GM19372 (cell line): ENCODE data around the gene OLFML1.

Experiments
- ATAC-seq: cut with Tn5 transposase; IDR thresholded peaks from one replicate; pipeline ENCODE4 v1.9.1; 2021; ENCODE audit warnings: mild to moderate bottlenecking, low read depth, moderate library complexity; ENCODE audit not compliant: unreplicated experiment

Gene OLFML1

DNA sequence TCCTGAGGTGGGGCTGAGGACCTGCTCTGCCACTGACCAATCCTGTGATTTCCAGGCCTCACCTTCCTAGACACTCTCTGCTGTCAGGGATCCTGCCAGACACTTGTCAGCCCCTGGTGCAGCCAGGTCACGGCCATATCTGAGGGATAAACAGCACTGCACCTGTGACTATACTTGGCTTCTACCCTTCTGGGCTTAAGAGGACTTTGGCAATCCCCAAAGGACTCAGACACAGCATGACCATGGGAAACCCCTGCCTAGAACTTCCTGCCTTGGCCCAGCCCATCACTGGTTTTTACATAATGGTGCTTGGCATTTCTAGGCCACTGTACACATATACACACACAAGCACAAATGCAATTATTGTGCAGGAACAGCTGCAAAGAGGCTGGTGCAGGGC lies 11.6 kb upstream of the OLFML1 start:
- ATAC-seq: peak; percentile 90

DNA sequence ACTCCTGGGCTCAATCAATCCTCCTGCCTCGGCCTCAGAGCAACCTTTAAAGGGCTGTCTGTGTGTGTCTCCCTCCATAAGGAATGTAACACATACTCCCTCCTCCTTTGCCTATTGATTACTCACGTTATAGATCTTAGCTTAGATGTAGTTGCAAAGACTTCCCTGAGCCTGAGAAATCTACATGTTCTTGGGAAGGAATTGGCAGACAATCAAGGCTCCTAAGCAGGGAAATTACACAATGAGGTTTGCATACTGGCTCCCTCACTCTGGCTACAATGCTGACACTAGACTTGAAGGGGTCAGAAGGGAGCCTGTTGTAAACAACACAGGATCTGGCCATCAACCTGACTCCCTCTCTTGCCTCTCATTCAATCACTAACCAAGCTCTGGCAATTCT lies 5.2 kb upstream of the OLFML1 start:
- ATAC-seq: no peak

DNA sequence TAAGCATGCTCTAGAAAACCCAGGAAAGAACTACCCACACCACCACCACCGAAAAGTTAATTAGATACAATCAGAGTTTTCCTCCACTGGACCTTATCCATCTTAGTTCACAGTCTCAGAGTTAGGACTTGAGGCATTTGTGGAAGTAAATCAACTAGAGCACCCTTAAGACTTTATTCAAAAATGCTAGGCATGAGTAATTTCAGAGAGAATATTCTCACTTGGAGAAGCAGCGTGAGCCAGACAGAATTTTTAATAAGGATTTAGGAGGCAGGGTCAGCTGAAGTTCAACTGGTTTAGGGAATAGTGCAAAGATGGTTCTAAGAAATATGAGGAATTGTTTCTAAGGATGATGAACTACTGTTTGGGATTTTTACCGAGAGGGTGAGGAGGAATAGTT lies 1.2 kb upstream of the OLFML1 start:
- ATAC-seq: no peak

DNA sequence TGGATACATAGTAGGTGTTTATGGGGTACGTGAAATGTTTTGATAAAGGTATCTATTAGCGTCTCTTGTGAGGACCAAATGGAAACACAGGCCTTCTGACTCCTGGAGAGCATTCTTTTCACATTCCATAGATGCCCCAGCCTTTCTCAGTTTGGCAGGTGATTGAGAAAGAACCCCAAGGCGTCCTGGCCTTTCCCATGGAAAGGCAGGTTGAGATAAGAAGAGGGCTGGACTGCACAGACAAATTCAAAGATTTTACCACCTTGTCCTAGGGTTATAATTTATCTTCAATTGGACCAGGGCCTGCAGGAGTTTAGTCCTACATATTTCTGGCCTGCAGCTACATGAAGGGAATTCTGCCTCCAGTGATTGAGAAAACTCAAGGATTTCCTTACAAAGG lies 661 bp upstream of the OLFML1 start:
- ATAC-seq: no peak

DNA sequence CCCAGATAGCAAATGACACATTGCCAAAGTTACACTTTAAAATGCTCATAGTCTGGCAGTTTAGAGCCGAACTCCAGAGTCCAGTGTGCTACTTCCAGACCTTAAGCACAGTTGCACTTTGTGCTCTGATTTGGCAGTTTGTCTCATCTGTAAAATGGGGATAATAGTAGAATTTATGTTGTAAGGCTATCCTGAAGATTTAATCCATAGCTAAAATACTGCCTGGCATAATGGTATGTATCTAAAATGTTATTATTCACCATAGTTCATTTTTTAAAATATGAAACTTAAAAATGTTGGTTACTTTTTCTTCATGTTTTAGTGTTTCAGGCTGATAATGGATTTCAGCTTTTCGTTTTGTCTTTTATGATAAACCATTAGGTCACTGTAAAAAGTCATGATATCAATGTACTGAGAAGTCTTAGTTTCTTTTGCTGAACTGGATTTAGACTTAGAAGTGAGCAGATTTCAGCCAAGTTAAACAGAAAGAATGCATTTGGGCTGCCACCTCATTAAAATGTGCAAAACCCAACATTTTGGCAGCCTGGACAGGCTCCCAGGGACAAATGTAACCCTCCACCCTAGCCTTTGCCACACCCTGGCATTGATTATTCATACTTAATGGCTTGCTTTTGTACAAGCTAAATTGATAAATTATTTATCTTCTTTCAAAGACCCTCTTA lies 933 bp downstream of the OLFML1 start:
- ATAC-seq: no peak

DNA sequence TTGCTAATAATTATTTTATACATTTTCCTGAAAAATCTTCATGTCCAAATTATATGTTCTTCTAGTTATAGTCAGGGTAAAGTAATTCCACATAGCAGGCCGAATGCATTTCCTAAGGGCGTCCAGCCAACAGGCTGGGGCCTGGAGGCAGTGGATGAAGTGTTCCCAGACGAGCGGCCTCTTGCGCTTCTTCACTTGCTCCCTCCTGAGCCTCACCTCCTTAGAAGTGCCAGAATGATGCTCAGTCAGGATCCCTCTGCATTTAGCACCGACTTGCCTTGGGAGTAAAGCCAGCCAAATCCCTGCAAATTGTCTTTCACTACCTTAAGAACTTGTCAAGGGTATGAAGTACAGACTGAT lies 1.5 kb downstream of the OLFML1 start:
- ATAC-seq: no peak

DNA sequence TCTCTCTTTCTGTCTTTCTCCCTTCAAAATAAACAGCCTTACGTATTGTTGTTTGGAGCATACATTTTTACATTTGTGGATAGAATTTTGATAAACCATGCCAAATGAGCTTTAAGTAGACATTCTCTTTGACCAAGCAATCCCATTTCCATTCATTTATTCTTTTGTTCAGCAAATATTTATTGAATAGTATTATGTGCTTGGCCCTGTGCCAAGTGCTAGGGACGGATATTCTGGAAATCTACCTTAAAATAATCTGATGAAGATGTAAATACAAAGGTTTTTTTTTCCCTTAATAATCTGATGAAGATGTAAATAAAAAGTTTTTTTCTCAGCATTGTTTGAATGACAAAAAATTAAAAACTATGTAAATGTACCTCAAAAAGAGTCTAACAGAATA lies 2.1 kb downstream of the OLFML1 start:
- ATAC-seq: no peak

DNA sequence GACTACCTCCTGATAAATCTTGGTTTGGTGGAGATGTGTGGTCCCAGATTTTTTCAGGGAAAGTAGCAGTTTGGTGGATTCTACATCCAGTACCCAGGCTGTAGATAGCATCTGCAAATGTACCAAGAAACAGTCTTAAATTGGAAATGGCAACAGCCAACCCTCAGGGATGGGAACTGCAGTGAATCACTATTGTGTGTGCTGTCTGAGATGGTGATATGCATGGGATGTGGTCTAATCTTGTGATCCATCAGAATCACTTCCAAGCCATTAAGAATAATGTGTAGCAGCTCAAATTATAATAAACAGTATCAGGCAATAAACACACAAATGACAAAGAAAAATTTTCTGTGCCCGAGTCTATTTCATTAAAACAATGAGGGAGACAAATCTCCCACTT lies 3.4 kb downstream of the OLFML1 start:
- no peak for ATAC-seq

DNA sequence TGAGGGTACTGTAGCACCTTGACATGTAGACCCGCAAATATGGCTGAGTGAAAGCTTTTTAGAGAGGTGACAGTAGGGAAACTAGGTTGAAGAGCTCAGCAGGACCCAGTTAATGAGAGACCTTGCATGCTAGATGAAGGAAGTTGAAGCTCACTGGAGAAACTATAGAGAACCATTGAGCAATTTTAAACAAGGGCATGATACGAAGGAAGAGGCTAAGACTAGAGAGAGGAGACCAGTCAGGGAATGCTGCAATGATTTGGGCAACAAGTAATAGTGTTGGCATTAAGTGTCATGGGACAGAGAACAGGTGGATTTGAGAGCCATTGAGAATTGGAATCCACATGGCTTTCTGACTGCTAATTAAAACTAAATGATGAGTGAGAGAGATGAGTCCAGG lies 4.1 kb downstream of the OLFML1 start:
- no peak for ATAC-seq

DNA sequence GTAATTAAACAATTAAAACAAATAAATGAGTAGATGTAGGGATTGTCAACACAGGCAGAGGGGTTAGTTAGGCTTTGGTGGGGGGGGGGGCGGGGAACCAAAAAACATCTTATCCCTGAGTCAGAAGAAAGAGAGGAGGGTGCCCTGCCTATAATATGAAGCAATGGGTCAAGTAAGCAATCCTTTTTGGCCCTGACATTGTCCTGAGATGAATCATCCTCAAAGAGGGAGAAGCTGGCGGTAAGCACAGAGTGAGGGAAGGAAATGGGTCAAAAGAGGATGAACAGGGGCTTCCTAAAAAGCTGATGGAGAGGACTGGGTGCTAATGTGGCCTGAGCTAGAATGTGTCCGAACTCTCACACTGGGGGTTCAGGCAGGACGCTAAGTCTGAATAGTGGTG lies 4.7 kb downstream of the OLFML1 start:
- no peak for ATAC-seq

DNA sequence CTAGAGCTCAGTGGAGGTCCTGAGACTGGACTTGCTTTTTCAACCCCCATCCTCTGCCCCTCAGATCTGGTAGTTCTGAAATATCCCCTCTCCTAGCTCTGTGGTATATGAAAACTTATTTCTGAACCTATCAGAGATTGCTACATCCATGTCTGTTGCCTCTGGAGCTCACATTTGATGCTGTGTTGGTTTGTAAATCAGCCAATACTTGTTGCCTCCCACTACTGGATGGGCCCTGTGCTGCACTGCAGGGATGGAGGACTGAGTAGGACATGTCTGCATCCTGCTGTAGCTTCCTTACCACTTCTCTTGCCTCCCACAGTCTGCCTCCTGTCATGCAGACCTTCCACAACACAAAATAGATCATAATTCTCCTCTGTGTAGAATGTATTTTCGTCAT lies 5.2 kb downstream of the OLFML1 start:
- ATAC-seq: no peak

DNA sequence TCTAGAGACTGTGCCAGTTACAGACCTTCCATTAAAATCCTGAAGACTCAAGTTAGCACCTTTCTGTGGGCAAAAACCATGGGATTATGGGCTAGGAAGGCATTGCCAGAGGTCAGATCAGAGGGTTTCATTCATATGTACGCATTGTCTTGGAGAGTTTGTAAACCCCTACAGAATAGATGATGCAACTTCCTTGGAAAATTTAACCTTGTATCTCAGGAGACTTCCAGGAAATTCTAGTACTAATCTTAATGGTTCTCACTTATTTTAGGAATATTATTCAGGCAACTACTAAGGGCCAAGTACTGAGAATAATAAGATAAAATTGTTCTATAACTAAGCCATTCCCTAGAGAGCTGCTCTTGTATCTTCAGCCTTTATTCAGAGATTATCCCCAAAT lies 6.9 kb downstream of the OLFML1 start:
- no peak for ATAC-seq

DNA sequence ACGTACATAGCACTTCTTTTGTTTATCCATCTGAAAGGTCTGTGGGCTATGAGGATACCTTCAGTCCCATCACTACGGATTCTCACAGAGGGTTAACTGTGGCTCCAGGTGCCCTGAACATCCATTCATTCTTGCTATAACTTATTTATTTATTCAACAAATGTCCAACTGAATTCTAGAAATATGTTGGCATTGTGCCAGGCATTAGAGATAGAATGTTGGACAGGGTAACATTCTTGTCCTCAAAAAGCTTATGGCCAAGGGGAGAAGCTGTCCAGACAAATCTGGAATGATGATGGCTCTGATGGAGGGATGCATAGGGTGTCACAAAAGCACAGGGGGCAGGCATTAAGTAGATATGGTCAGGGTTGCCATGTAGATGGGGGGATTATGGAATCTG lies 8.4 kb downstream of the OLFML1 start:
- no peak for ATAC-seq

DNA sequence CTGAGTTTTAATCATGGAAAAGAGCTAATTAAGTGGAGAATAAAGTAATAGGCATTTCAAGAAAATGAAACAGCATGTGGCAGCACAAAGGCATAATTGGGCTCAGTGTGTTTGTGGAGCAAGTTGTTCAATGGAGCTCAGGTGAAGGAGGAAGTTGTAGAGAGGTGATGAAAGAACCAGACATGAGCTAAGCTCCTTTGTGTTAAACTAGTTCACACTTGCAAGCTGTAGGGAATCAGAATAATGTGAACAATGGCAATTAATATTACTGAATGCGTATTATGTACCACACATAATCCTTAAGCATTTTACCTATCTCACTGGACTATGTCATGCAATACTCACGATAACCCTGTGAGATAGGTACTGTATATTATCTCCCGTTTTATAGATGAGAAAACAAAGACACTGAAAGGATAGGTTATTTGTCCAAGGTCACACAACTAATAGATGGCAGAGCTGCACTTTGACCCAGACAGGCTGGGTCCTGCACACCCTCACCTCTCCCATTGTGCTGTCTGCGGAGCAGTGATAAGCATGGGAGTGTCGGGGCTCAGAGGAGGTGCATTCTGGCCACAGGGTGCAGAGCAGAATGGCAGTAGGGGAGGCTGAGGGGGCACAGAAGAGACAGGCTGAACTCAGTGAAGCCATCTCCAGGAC lies 8.9 kb downstream of the OLFML1 start:
- ATAC-seq: no peak

DNA sequence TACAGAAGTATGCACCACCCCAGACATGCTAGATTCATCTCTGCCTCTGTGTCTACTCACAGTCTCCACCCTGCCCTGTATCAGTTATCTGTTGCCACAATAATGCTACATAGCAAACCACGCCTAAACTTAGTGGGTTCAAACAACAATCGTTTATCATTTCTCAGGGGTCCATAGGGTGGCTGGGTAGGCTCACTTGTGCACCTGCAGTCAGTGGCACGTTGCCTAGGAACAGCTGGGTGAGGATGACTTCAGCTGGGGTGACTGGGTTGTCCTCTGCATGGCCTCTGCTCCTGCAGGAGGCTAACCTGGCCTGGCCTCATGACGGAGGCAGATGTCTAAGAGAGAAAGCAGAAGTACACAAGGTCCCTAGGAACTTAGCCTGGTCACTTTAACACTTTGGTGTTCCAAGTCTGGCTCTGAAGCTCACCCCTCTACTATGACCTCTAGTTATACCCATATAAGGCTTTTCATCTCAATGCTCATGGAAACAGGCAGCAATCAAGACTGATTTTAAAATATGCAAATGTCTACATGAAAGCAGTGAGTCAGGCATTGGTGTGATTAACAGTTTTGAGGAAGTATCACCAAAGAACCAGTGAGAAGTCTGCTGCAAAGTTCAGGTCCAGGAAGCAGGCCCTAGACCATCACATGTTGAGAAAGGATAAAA lies 10.7 kb downstream of the OLFML1 start:
- peak; percentile 86 for ATAC-seq

DNA sequence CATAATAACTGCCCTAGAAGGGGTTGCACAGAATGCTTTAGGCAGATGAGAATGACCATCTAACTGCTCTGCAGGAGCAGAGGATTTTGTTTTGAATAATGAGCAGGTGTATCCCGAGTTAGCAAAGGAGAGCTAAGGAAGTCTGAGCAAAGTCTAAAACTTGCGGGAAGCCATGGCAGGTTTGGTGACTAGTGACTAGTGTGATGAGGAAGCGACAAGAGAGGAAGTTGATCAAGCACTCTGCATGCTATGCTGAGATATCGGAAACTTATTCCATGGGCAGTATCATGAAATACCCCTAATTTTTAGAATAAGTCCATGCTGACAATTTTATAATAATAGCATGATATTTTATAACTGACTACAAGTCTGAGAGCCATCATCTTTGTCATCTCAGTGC lies 12.9 kb downstream of the OLFML1 start:
- ATAC-seq: no peak

DNA sequence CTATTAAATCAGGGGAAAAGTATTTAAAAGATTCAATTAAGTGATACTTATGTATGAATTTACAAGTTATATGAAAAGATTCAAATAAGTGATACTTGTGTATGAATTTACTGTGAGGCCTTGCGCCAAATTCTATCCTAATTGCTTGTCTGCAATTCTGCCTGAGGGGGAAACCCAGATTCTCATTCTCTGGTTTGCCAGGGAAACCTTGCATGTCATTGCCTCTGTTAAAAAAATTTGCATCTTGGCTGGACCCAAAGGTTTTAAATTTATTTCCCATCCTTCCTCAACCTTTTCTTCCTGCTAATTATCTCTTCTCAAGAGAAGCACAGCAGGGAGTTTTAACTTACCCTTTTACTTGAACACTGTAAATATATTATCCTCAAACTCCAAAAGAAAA lies 13.8 kb downstream of the OLFML1 start:
- ATAC-seq: no peak

DNA sequence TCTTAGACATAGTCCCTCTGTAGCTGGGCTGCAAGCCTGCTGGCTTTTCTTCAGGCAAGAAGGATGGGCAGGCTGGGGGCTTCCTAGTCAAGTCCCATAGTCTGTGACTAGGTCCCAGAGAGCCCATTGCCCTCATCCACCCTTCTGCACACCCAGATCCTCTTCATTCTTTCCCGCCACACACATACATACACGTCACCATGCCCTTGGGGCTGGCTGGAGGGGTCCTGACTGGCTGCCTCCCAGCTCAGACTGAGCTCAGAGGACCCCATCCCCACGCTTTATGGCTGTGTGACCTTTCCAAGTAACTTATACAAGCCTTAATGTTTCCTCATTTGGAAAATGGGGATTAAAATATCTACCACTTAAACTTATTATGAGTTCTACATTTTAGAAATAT lies 14.9 kb downstream of the OLFML1 start:
- no peak for ATAC-seq

DNA sequence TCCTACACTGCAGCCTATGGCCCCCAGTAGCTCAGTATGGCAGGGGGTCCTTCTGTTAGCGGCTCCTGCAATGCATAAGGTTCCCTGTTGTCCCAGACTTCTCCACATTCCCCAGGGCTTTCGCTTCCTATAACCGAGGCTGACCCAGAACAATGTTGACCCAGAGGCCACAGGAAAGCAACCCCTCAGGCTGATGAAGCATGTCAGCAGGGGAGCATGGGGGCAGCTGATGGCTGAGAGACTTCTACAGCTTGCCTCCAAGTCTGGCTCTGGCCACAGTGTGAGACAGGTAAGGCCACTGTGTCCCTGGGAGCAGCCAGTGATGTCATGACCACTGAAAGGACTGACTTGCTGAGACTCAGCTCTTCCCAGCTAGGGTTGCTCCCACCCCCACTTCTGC lies 15.9 kb downstream of the OLFML1 start:
- ATAC-seq: no peak

DNA sequence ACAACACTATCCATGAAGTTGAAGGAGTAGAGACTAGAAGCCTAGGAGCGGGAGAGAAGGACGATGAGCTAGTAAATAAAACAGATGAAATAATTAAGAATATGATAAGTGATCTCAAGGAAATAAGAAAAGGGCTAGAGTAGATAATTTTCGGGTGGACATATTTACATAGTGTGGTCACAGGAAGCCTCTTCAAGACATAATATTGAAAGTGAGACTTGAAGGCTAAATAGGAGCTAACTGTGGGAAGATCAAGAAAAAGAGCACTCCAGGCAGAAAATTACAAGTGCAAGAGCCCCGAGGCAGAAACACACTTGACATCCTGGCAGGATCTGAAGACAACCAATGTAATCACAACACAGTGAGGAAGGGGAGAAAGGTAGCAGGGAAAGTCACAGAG lies 16.6 kb downstream of the OLFML1 start:
- no peak for ATAC-seq

DNA sequence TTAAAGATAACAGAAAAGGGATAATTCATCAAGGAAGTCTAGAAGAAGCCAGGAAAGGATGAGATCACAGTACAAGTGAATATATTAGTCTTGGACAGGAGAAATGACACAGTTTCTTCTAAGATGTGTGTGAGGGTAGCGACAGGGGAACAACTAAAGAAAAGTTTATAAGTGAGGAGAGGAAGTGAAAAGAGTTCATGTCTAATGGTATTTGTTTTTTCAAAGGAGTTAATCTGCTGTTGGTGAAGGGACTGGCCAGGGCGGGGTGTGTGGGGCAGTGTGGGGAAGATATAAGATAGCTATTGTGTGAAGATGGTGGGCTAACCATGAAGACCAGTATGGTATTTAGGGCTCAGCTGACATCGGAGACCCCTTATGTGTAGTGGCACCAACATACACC lies 20.9 kb downstream of the OLFML1 start:
- no peak for ATAC-seq

DNA sequence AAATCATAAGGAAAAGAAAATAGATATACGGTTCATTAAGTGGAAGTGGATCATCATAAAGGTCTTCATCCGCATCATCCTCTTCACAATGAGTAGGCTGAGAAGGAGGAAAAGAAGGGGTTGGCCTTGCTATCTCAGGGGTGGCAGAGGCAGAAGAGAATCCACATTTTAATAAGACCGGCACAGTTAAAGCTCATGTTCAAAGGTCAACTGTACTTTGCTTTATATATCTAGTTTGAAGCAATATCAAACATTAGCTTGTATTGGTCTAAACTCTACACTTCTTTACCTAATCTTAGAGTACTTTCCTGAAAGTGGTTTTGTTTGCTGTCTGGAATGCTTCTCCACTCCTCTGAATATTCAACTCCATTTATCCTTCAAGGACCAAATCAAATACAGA lies 22.8 kb downstream of the OLFML1 start:
- no peak for ATAC-seq
